IMR-90 (cell line): Measurements from ENCODE around the gene LRRN2. TPM values are rescaled to one million over a fixed set of nuclear protein-coding genes. Genes with fewer than 3 reads are reported as not detected.

Experiments
- ATAC-seq: fragments of 200-7000 bp; cut with Tn5 transposase; 2 replicates; pipeline ENCODE4 v1.9.1; 2020; ENCODE audit warnings: low read depth, mild to moderate bottlenecking, moderate library complexity
- BruUV-seq: library from RNA; stranded (reverse); fragments of 400-500 nt; replicated peaks from 2 replicates; lab custom pipeline; 2021; lab: Mats Ljungman, UMichigan
- CTCF ChIA-PET: fragments of 300-600 bp; formaldehyde crosslinking; extraction: SDS; loops from one replicate; lab custom pipeline; 2021; ENCODE audit warnings: antibody characterized with exemption; lab: Yijun Ruan, JAX
- POLR2A ChIA-PET: fragments of 300-600 bp; sonication (Branson Sonifier 250); formaldehyde crosslinking; loops from one replicate; lab custom pipeline; 2022; ENCODE audit warnings: antibody characterized with exemption; ENCODE audit not compliant: unreplicated experiment; lab: Charles Lee
- DNase-seq: peaks from one replicate; pipeline ENCODE4 v3.0.0; 2013
- H2AFZ ChIP-seq: replicated peaks from 2 replicates; pipeline ENCODE3; 2013; ENCODE audit warnings: low read length, mild to moderate bottlenecking; ENCODE audit not compliant: poor library complexity
- H2AK5ac ChIP-seq: 2 replicates; pipeline ENCODE4 v1.6.1; 2013; ENCODE audit warnings: low read depth, low read length, inconsistent platforms
- H2AK9ac ChIP-seq: replicated peaks from 2 replicates; pipeline ENCODE3; 2013; ENCODE audit warnings: mild to moderate bottlenecking, low read depth, low read length, moderate library complexity; ENCODE audit not compliant: poor library complexity
- H2BK120ac ChIP-seq: 2 replicates; pipeline ENCODE4 v1.6.1; 2013; ENCODE audit warnings: low read depth, low read length, inconsistent platforms
- H2BK15ac ChIP-seq: 3 replicates; pipeline ENCODE4 v1.6.1; 2013; ENCODE audit warnings: low read depth, low read length, inconsistent platforms
- H2BK20ac ChIP-seq: 2 replicates; pipeline ENCODE4 v1.6.1; 2013; ENCODE audit warnings: low read depth, mild to moderate bottlenecking, inconsistent platforms, low read length, moderate library complexity
- H2BK5ac ChIP-seq: 2 replicates; pipeline ENCODE4 v1.6.1; 2013; ENCODE audit warnings: mild to moderate bottlenecking, low read depth, low read length, inconsistent platforms; ENCODE audit not compliant: poor library complexity, severe bottlenecking
- H3K14ac ChIP-seq: replicated peaks from 2 replicates; pipeline ENCODE4 v1.6.1; 2013; ENCODE audit warnings: low read depth, low read length, inconsistent platforms
- H3K18ac ChIP-seq: 2 replicates; pipeline ENCODE4 v1.6.1; 2013; ENCODE audit warnings: low read depth, low read length, control low read depth
- H3K23ac ChIP-seq: 2 replicates; pipeline ENCODE4 v1.6.1; 2013; ENCODE audit warnings: low read depth, low read length, inconsistent platforms
- H3K27ac ChIP-seq: 2 replicates; pipeline ENCODE4 v1.5.1; 2013; ENCODE audit warnings: mild to moderate bottlenecking, control low read depth, low read length; ENCODE audit not compliant: insufficient read depth
- H3K27me3 ChIP-seq: 2 replicates; pipeline ENCODE4 v1.6.1; 2013; ENCODE audit warnings: low read length; ENCODE audit not compliant: control insufficient read depth, insufficient read depth
- H3K36me3 ChIP-seq: 2 replicates; pipeline ENCODE4 v1.6.1; 2013; ENCODE audit warnings: low read length, mixed read lengths; ENCODE audit not compliant: control insufficient read depth, insufficient read depth
- H3K4ac ChIP-seq: 2 replicates; pipeline ENCODE4 v1.6.1; 2013; ENCODE audit warnings: low read depth, low read length, inconsistent platforms
- H3K4me1 ChIP-seq: 2 replicates; pipeline ENCODE4 v1.6.1; 2013; ENCODE audit warnings: low read length, mixed read lengths; ENCODE audit not compliant: control insufficient read depth, insufficient read depth
- H3K4me2 ChIP-seq: 2 replicates; pipeline ENCODE4 v1.6.1; 2013; ENCODE audit warnings: low read depth, mild to moderate bottlenecking, control low read depth, low read length, moderate library complexity
- H3K4me3 ChIP-seq: 2 replicates; pipeline ENCODE4 v1.5.1; 2013; ENCODE audit warnings: low read depth, mild to moderate bottlenecking, control low read depth, low read length, moderate library complexity; ENCODE audit not compliant: insufficient read depth
- H3K56ac ChIP-seq: 2 replicates; pipeline ENCODE4 v1.6.1; 2013; ENCODE audit warnings: low read length, inconsistent platforms; ENCODE audit not compliant: insufficient read depth; ENCODE audit errors: extremely low read depth
- H3K79me1 ChIP-seq, 2 experiments: 2 replicates each; pipeline ENCODE4 v1.6.1; 2013; ENCODE audit warnings: low read length in 2 of 2, inconsistent platforms in 1 of 2, low read depth in 1 of 2
- H3K9ac ChIP-seq: 2 replicates; pipeline ENCODE4 v1.6.1; 2013; ENCODE audit warnings: low read depth, low read length, control low read depth
- H3K9me1 ChIP-seq: 2 replicates; pipeline ENCODE4 v1.6.1; 2013; ENCODE audit warnings: low read length, inconsistent platforms; ENCODE audit not compliant: insufficient read depth
- H3K9me3 ChIP-seq: 2 replicates; pipeline ENCODE4 v1.6.1; 2013; ENCODE audit warnings: low read length; ENCODE audit not compliant: control insufficient read depth, insufficient read depth
- H4K20me1 ChIP-seq: 2 replicates; pipeline ENCODE4 v1.6.1; 2013; ENCODE audit warnings: low read length, inconsistent platforms; ENCODE audit not compliant: insufficient read depth
- H4K5ac ChIP-seq: 2 replicates; pipeline ENCODE4 v1.6.1; 2013; ENCODE audit warnings: mild to moderate bottlenecking, low read depth, low read length, control low read depth
- H4K8ac ChIP-seq, 2 experiments: 2 replicates each; pipeline ENCODE4 v1.6.1; 2013; ENCODE audit warnings: low read depth in 2 of 2, low read length in 2 of 2, control low read depth in 1 of 2, inconsistent platforms in 1 of 2
- H4K91ac ChIP-seq: 2 replicates; pipeline ENCODE4 v1.6.1; 2013; ENCODE audit warnings: low read depth, low read length, inconsistent platforms; ENCODE audit not compliant: insufficient read depth
- NFE2L2 ChIP-seq: fragments of 150-350 bp; IDR thresholded peaks from 2 replicates; pipeline ENCODE4 v1.6.1; 2016; ENCODE audit warnings: low read depth, mild to moderate bottlenecking, low read length
- RAD21 ChIP-seq: IDR thresholded peaks from 2 replicates; pipeline ENCODE4 v1.6.1; 2012; ENCODE audit warnings: low read length, improper control_type of control experiment
- WGBS, 2 experiments: methylation state at CpG; one replicate each; pipeline versions ENCODE4 v1.1.5 to v1.1.7; 2013; ENCODE audit warnings: missing lambda C conversion rate in 2 of 2; ENCODE audit not compliant: insufficient read length in 1 of 2; ENCODE audit errors: extremely low coverage in 2 of 2; 5-methylcytosine and 5-hydroxymethylcytosine counted together
- dilution Hi-C: fragments of 300-500 bp; cut with HindIII; formaldehyde crosslinking; loops from one replicate; pipeline ENCODE4 v1.14.3; 2018; ENCODE audit warnings: low sequenced_read_pairs; ENCODE audit not compliant: unreplicated experiment
- in situ Hi-C: fragments of 300-500 bp; cut with MboI; formaldehyde crosslinking; loops from 3 replicates; pipeline ENCODE4 v1.14.3; 2019; ENCODE audit warnings: low sequenced_read_pairs, inconsistent platforms, mixed read lengths
- intact Hi-C: fragments of 100-400 bp; cut with micrococcal nuclease; formaldehyde crosslinking; loops from 2 replicates; pipeline ENCODE4 v1.10.0; 2022
- polyA plus RNA-seq, 3 experiments: library from polyadenylated mRNA; depleted of rRNA; stranded (reverse); fragments of >200 nt; gene quantifications; 2 replicates each; pipeline ENCODE4 v1.2.3, GENCODE V29; 2012; ENCODE audit warnings: low replicate concordance in 1 of 3
- total RNA-seq: library from RNA; depleted of rRNA; stranded (reverse); fragments of >200 nt; gene quantifications from 2 replicates; pipeline ENCODE4 v1.2.3, GENCODE V29; 2012
- TF ChIP-seq, protein P1 (sequence below): fragments of 150-350 bp; IDR thresholded peaks from 2 replicates; pipeline ENCODE4 v1.6.1; 2016; ENCODE audit warnings: low read depth, mild to moderate bottlenecking, low read length, moderate library complexity, borderline replicate concordance

LRRN2 gene
- total and polyA plus RNA-seq, 2 of the 4 experiments (the other 2 are of a cell fraction), result not detected

DNA sequence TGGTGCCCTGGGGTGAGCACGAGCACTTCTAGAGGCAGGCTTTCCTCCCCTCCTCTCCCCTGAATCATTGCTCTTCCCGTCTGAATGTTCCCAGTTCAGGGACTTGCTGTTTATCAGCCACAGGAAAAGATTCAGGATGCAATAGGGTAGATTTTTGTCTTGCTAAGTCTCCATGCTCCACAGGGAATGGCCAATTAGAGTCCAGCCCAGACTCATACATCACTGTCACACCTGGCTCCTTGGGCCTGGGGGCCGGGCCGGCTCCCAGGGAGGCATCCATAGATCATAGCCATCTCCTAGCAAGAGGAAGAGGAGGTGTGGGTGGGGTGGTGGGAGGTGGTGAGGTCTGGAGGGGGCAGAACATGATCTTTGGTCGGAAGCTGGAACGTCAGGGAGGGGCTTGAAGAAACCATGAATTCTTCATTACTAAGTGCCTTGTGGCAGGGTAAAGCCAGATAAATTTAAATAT lies 83.4 kb downstream of the LRRN2 start:
- ATAC-seq, result no peak
- dilution Hi-C loops, result no loop called here
- CTCF ChIA-PET, result no interaction called here

More for the DNA sequence above, 83.4 kb downstream of the LRRN2 start:
- H3K4ac ChIP-seq, result no peak overlapping the region
- no peak overlapping the region for H3K18ac ChIP-seq
- H2BK15ac ChIP-seq, result no peak overlapping the region
- H3K36me3 ChIP-seq, result no peaks in the 10 kb centered on the region
- POLR2A ChIA-PET, result no interaction called here
- no peaks in the 10 kb centered on the region for H3K79me1 ChIP-seq
- BruUV-seq, result no TSS peak
- no CpG with 5 or more reads among the region's 6 CpGs for WGBS, 2 experiments
- no peak overlapping the region for H2AFZ ChIP-seq
- no peak overlapping the region for H3K4me3 ChIP-seq
- no peaks in the 10 kb centered on the region for H3K9me1 ChIP-seq
- H4K20me1 ChIP-seq, result no peaks in the 10 kb centered on the region
- intact Hi-C loops (no loop called here), in situ Hi-C loops (no loop called here)
- no peak overlapping the region for H2AK9ac ChIP-seq
- H3K56ac ChIP-seq, result no peak overlapping the region
- H3K4me1 ChIP-seq, result no peaks in the 10 kb centered on the region
- H4K8ac ChIP-seq, result no peak overlapping the region
- no peaks in the 10 kb centered on the region for H3K9me3 ChIP-seq
- no peak overlapping the region for H2BK5ac ChIP-seq
- H2AK5ac ChIP-seq, result no peak overlapping the region
- no peak overlapping the region for H3K14ac ChIP-seq
- H2BK120ac ChIP-seq, result no peak overlapping the region
- H2BK20ac ChIP-seq, result no peak overlapping the region
- H4K91ac ChIP-seq, result no peak overlapping the region
- no peak overlapping the region for H3K23ac ChIP-seq
- no peak overlapping the region for H3K27ac ChIP-seq
- no peak overlapping the region for H3K4me2 ChIP-seq
- peaks cover 35% of the 10 kb centered on the region for H3K27me3 ChIP-seq
- TF ChIP-seq, protein P1, sequence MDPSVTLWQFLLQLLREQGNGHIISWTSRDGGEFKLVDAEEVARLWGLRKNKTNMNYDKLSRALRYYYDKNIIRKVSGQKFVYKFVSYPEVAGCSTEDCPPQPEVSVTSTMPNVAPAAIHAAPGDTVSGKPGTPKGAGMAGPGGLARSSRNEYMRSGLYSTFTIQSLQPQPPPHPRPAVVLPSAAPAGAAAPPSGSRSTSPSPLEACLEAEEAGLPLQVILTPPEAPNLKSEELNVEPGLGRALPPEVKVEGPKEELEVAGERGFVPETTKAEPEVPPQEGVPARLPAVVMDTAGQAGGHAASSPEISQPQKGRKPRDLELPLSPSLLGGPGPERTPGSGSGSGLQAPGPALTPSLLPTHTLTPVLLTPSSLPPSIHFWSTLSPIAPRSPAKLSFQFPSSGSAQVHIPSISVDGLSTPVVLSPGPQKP, result no peak
- TF ChIP-seq RAD21 (no peak), NFE2L2 (no peak)
- no peak for DNase-seq
- no peak overlapping the region for H3K9ac ChIP-seq
- no peak overlapping the region for H4K5ac ChIP-seq
